HepG2 (cell line): ENCODE measurements around the gene TLR2.

Experiments used
- CTCF ChIP-seq: sonication (generic); formaldehyde crosslinking; IDR thresholded peaks from 2 replicates; pipeline ENCODE4 v1.5.0; 2020; ENCODE audit warnings: mild to moderate bottlenecking, missing genetic modification reagents, moderate library complexity
- HNRNPK ChIP-seq: fragments of 200-400 bp; formaldehyde crosslinking; IDR thresholded peaks from 2 replicates; pipeline ENCODE4 v1.6.1; 2018; ENCODE audit warnings: low read length, low read depth, moderate library complexity, mild to moderate bottlenecking; ENCODE audit not compliant: poor library complexity, severe bottlenecking
- MYPOP ChIP-seq: sonication (generic); formaldehyde crosslinking; IDR thresholded peaks from 2 replicates; pipeline ENCODE4 v1.8.1; 2023; ENCODE audit warnings: mild to moderate bottlenecking, moderate library complexity, missing genetic modification reagents
- PBX2 ChIP-seq: IDR thresholded peaks from 2 replicates; pipeline ENCODE4 v1.6.1; 2016; ENCODE audit warnings: control low read depth
- RELA ChIP-seq: sonication (generic); formaldehyde crosslinking; IDR thresholded peaks from 2 replicates; pipeline ENCODE4 v1.4.0; 2020; ENCODE audit warnings: missing genetic modification reagents
- RFX1 ChIP-seq: fragments of 450-650 bp; IDR thresholded peaks from 2 replicates; pipeline ENCODE4 v1.6.1; 2017
- SMC3 ChIP-seq: IDR thresholded peaks from 2 replicates; pipeline ENCODE4 v1.6.1; 2011; ENCODE audit warnings: low read length, improper control_type of control experiment
- ZNF737 ChIP-seq: sonication (generic); formaldehyde crosslinking; IDR thresholded peaks from 2 replicates; pipeline ENCODE4 v1.5.0; 2020; ENCODE audit warnings: missing genetic modification reagents, mild to moderate bottlenecking, borderline replicate concordance
- TF ChIP-seq, protein P1 (sequence below): sonication (generic); formaldehyde crosslinking; IDR thresholded peaks from 2 replicates; pipeline ENCODE4 v1.9.0; 2021; ENCODE audit warnings: missing genetic modification reagents, borderline replicate concordance

DNA sequence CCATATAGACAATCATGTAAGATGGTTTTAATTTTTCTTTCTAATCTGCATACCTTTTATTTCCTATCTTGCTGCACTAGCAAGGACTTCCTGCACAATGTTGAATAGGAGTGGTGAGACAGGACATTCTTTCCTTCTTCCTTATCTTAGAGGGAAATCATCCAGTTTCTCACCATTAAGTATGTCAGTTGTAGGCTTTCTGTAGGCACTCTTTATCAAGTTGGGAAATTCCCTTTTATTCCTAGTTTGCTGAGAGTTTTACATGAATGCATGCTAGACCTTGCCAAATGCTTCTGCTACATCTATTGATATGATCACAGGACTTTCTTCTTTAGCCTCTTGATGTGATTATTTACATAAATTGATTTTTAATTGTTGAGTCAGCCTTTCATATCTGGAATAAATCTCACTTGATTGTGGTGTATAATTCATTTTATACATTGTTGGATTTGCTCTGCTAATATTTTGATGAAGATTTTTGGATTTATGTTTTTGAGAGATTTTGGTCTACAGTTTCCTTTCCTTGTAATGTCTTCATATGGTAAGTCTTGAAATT is 51.9 kb downstream of the TLR2 start:
- TF ChIP-seq, protein P1, sequence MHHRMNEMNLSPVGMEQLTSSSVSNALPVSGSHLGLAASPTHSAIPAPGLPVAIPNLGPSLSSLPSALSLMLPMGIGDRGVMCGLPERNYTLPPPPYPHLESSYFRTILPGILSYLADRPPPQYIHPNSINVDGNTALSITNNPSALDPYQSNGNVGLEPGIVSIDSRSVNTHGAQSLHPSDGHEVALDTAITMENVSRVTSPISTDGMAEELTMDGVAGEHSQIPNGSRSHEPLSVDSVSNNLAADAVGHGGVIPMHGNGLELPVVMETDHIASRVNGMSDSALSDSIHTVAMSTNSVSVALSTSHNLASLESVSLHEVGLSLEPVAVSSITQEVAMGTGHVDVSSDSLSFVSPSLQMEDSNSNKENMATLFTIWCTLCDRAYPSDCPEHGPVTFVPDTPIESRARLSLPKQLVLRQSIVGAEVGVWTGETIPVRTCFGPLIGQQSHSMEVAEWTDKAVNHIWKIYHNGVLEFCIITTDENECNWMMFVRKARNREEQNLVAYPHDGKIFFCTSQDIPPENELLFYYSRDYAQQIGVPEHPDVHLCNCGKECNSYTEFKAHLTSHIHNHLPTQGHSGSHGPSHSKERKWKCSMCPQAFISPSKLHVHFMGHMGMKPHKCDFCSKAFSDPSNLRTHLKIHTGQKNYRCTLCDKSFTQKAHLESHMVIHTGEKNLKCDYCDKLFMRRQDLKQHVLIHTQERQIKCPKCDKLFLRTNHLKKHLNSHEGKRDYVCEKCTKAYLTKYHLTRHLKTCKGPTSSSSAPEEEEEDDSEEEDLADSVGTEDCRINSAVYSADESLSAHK (CRISPR knock-in tag) = no peak
- TF ChIP-seq CTCF (CRISPR knock-in tag) = no peak
- no peak for TF ChIP-seq SMC3
- no peak for TF ChIP-seq ZNF737 (CRISPR knock-in tag)
- TF ChIP-seq RFX1 = no peak
- no peak for TF ChIP-seq PBX2 (CRISPR knock-in tag)
- no peak for TF ChIP-seq HNRNPK
- TF ChIP-seq RELA (CRISPR knock-in tag) = no peak
- no peak for TF ChIP-seq MYPOP (CRISPR knock-in tag)
